K562 (cell line): ENCODE results near the gene NRXN3. TPM values are rescaled to one million over a fixed set of nuclear protein-coding genes. Genes with fewer than 3 reads are reported as not detected.

Experiments
- BMI1 ChIP-seq: fragments of 150-350 bp; IDR thresholded peaks from 2 replicates; pipeline ENCODE4 v1.6.1; 2014; ENCODE audit warnings: low read length
- HMGN3 ChIP-seq: IDR thresholded peaks from 2 replicates; pipeline ENCODE4 v1.6.1; 2011; ENCODE audit warnings: borderline replicate concordance, low read depth, mild to moderate bottlenecking, mixed read lengths, low read length; ENCODE audit not compliant: insufficient read length; ENCODE audit errors: extremely low read depth
- HNRNPLL ChIP-seq: fragments of 200-400 bp; formaldehyde crosslinking; IDR thresholded peaks from 2 replicates; pipeline ENCODE4 v1.6.1; 2017; ENCODE audit warnings: low read length, low read depth, mild to moderate bottlenecking; ENCODE audit not compliant: poor library complexity, severe bottlenecking
- KHSRP ChIP-seq: fragments of 450-650 bp; IDR thresholded peaks from 2 replicates; pipeline ENCODE4 v1.6.1; 2017
- POLR2G ChIP-seq: fragments of 200-400 bp; formaldehyde crosslinking; IDR thresholded peaks from 2 replicates; pipeline ENCODE4 v1.6.1; 2017; ENCODE audit warnings: low read depth, mild to moderate bottlenecking, antibody characterized with exemption, low read length, moderate library complexity
- polyA plus RNA-seq, 8 experiments: library from polyadenylated mRNA; depleted of rRNA in 4 of 8; stranded (reverse) in 5 of 8; unstranded in 3 of 8; fragments of >200 nt; fragmentation: Nextera tagmentation in 2 of 8; fragmentation: Illumina TruSeq in 1 of 8; extraction: Ambion mirVana in 2 of 8; extraction: Trizol in 1 of 8; gene quantifications; 2 replicates each; pipeline versions ENCODE4 v1.2.1 to v1.2.3, GENCODE V29; 2011 to 2014; ENCODE audit warnings: inconsistent platforms in 1 of 8, missing spikeins in 1 of 8
- total RNA-seq, 7 experiments: library from RNA; depleted of rRNA in 6 of 7; stranded (reverse); fragments of >200 nt in 6 of 7; fragmentation: Illumina TruSeq in 2 of 7; extraction: Trizol in 2 of 7; gene quantifications; 2 replicates each; pipeline versions ENCODE4 v1.2.1 to v1.2.3, GENCODE V29; 2011 to 2021; ENCODE audit warnings: low replicate concordance in 1 of 7
- TF ChIP-seq, protein P1 (sequence below), 2 experiments: fragments of 450-650 bp; formaldehyde crosslinking in 1 of 2; IDR thresholded peaks; 2 replicates each; pipeline versions ENCODE4 v1.4.0 to v1.6.1; 2014 to 2020; ENCODE audit warnings: mild to moderate bottlenecking in 2 of 2, borderline replicate concordance in 1 of 2, low read depth in 1 of 2
- TF ChIP-seq, protein P2 (sequence below): fragments of 250-450 bp; sonication (Bioruptor Pico); IDR thresholded peaks from 2 replicates; pipeline ENCODE4 v1.6.1; 2021; ENCODE audit warnings: mild to moderate bottlenecking
- TF ChIP-seq, protein P3 (sequence below): sonication (generic); formaldehyde crosslinking; IDR thresholded peaks from 2 replicates; pipeline ENCODE4 v1.8.0; 2023; ENCODE audit warnings: mild to moderate bottlenecking, missing genetic modification reagents
- TF ChIP-seq, protein P4 (sequence below): fragments of 450-650 bp; formaldehyde crosslinking; IDR thresholded peaks from 2 replicates; pipeline ENCODE4 v1.4.0; 2020; ENCODE audit warnings: mild to moderate bottlenecking, moderate library complexity
- TF ChIP-seq, protein P5 (sequence below), 2 experiments: fragments of 450-650 bp in 1 of 2; sonication (generic) in 1 of 2; formaldehyde crosslinking; conservative IDR thresholded peaks; 2 replicates each; pipeline versions ENCODE4 v1.4.0 to v1.8.1; 2020 to 2022; ENCODE audit warnings: mild to moderate bottlenecking in 1 of 2, missing genetic modification reagents in 1 of 2

The NRXN3 gene
- total and polyA plus RNA-seq, 9 of the 15 experiments (the other 6 are each of a cell fraction or from before 2014, with no cell fraction given), result 0.09 TPM; not detected in 8

DNA sequence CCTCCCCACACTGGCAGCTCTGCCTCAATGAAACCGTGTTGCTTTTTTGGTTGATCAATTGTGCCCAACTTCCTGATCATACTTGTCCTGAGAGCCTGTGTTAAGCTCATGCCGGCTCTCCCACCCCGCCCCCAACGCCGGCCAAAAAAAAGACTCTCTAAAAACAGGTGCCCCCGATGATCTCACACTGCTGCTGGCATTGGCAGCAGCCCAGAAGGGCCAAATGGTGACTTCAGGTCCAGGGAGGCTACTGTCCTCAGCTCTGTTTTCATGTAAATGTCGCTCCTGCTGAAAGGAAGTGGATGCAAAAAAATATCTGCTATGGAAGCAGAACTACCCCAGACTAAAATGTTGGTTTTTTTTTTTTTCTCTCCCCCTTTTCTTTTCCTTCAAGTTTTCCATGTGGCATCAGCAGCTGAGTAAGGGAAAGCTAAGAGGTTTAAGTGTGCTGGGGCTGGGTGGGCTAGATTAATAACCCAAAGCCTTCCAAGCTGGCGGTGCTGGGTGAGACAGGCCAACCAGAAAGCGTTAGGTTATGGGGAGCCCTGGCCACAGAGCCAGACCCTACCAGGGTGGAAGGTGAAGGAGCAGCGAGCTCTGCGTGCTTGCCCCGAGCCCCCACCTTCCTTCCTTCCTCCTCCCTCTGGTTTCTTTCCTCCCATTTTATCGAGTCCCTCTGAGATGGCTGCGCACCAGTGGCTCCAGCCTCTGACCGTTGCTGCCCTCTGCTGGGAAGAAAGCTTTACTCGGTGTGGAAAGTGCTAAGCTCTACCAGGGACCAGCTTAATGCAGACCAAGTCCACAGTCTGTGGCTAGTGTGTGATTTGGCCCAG, 396.1 kb downstream of the NRXN3 start (continued):
- TF ChIP-seq, protein P1, sequence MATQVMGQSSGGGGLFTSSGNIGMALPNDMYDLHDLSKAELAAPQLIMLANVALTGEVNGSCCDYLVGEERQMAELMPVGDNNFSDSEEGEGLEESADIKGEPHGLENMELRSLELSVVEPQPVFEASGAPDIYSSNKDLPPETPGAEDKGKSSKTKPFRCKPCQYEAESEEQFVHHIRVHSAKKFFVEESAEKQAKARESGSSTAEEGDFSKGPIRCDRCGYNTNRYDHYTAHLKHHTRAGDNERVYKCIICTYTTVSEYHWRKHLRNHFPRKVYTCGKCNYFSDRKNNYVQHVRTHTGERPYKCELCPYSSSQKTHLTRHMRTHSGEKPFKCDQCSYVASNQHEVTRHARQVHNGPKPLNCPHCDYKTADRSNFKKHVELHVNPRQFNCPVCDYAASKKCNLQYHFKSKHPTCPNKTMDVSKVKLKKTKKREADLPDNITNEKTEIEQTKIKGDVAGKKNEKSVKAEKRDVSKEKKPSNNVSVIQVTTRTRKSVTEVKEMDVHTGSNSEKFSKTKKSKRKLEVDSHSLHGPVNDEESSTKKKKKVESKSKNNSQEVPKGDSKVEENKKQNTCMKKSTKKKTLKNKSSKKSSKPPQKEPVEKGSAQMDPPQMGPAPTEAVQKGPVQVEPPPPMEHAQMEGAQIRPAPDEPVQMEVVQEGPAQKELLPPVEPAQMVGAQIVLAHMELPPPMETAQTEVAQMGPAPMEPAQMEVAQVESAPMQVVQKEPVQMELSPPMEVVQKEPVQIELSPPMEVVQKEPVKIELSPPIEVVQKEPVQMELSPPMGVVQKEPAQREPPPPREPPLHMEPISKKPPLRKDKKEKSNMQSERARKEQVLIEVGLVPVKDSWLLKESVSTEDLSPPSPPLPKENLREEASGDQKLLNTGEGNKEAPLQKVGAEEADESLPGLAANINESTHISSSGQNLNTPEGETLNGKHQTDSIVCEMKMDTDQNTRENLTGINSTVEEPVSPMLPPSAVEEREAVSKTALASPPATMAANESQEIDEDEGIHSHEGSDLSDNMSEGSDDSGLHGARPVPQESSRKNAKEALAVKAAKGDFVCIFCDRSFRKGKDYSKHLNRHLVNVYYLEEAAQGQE (IDR thresholded peaks at IDR 0.05; ENCODE audit: borderline replicate concordance), result peak; percentile 50; the same call in 1 of the 2 replicates
- TF ChIP-seq, protein P1 (CRISPR knock-in tag; IDR thresholded peaks at IDR 0.05; ENCODE audit: low read depth), result no peak
- TF ChIP-seq BMI1 (no peak), POLR2G (no peak), KHSRP (no peak), HMGN3 (no peak), HNRNPLL (no peak)
- TF ChIP-seq, protein P2, sequence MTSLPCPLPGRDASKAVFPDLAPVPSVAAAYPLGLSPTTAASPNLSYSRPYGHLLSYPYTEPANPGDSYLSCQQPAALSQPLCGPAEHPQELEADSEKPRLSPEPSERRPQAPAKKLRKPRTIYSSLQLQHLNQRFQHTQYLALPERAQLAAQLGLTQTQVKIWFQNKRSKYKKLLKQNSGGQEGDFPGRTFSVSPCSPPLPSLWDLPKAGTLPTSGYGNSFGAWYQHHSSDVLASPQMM (CRISPR knock-in tag), result no peak
- TF ChIP-seq, protein P3, sequence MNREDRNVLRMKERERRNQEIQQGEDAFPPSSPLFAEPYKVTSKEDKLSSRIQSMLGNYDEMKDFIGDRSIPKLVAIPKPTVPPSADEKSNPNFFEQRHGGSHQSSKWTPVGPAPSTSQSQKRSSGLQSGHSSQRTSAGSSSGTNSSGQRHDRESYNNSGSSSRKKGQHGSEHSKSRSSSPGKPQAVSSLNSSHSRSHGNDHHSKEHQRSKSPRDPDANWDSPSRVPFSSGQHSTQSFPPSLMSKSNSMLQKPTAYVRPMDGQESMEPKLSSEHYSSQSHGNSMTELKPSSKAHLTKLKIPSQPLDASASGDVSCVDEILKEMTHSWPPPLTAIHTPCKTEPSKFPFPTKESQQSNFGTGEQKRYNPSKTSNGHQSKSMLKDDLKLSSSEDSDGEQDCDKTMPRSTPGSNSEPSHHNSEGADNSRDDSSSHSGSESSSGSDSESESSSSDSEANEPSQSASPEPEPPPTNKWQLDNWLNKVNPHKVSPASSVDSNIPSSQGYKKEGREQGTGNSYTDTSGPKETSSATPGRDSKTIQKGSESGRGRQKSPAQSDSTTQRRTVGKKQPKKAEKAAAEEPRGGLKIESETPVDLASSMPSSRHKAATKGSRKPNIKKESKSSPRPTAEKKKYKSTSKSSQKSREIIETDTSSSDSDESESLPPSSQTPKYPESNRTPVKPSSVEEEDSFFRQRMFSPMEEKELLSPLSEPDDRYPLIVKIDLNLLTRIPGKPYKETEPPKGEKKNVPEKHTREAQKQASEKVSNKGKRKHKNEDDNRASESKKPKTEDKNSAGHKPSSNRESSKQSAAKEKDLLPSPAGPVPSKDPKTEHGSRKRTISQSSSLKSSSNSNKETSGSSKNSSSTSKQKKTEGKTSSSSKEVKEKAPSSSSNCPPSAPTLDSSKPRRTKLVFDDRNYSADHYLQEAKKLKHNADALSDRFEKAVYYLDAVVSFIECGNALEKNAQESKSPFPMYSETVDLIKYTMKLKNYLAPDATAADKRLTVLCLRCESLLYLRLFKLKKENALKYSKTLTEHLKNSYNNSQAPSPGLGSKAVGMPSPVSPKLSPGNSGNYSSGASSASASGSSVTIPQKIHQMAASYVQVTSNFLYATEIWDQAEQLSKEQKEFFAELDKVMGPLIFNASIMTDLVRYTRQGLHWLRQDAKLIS (CRISPR knock-in tag), result no peak
- TF ChIP-seq, protein P4, sequence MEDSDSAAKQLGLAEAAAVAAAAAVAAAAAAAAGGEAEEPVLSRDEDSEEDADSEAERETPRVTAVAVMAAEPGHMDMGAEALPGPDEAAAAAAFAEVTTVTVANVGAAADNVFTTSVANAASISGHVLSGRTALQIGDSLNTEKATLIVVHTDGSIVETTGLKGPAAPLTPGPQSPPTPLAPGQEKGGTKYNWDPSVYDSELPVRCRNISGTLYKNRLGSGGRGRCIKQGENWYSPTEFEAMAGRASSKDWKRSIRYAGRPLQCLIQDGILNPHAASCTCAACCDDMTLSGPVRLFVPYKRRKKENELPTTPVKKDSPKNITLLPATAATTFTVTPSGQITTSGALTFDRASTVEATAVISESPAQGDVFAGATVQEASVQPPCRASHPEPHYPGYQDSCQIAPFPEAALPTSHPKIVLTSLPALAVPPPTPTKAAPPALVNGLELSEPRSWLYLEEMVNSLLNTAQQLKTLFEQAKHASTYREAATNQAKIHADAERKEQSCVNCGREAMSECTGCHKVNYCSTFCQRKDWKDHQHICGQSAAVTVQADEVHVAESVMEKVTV (CRISPR knock-in tag), result peak; percentile 52
- TF ChIP-seq, protein P5, sequence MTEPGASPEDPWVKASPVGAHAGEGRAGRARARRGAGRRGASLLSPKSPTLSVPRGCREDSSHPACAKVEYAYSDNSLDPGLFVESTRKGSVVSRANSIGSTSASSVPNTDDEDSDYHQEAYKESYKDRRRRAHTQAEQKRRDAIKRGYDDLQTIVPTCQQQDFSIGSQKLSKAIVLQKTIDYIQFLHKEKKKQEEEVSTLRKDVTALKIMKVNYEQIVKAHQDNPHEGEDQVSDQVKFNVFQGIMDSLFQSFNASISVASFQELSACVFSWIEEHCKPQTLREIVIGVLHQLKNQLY (CRISPR knock-in tag; conservative IDR thresholded peaks at IDR 0.05), result no peak
